GM18870 (cell line): Measurements from ENCODE around the gene TNNC1.

Source experiments
- ATAC-seq: cut with Tn5 transposase; IDR thresholded peaks from one replicate; pipeline ENCODE4 v1.9.1; 2021; ENCODE audit warnings: moderate library complexity; ENCODE audit not compliant: unreplicated experiment

TNNC1 gene

DNA sequence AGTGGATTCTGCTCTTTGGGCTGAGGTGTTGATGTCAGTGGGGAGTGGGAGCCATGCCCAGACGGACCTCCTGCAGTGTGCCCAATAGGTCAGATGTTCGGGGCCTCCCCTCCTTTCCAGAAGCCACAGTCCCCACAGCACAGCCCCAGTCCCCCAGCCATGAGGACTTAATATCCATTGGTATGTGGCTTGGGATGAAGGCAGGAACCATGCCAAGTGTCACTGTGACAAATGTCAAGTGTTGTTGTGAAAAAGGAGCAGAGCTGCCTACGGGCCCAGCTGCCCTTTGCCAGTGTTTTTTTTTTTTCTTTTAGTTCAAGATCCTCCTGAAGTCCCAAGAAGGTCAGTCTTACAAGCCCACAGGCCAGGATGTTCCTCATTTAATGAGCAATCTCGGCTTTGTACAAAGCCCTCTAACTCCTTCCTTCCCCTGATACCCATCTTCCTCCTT is 21.1 kb downstream of the TNNC1 start:
- ATAC-seq, result no peak

DNA sequence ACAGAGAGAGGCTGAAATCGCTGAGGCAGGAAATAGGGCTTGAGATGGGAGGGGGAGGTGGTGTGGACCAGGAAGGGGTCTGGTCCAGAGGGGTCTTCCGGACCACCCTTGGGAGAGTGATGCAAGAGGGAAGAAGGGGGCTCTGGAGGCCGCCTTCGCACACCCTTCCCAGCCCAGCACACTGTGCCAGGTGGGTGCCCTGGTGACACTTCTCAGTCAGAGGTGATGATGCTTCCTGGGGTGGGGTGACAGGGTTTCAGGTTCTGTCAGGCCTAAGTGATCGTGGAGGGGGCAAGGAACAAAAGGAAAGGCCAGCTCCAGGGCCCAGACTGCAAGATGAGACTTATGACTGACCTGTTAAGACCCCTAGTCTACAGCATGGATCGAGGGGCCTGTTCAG is 21.6 kb downstream of the TNNC1 start:
- no peak for ATAC-seq

DNA sequence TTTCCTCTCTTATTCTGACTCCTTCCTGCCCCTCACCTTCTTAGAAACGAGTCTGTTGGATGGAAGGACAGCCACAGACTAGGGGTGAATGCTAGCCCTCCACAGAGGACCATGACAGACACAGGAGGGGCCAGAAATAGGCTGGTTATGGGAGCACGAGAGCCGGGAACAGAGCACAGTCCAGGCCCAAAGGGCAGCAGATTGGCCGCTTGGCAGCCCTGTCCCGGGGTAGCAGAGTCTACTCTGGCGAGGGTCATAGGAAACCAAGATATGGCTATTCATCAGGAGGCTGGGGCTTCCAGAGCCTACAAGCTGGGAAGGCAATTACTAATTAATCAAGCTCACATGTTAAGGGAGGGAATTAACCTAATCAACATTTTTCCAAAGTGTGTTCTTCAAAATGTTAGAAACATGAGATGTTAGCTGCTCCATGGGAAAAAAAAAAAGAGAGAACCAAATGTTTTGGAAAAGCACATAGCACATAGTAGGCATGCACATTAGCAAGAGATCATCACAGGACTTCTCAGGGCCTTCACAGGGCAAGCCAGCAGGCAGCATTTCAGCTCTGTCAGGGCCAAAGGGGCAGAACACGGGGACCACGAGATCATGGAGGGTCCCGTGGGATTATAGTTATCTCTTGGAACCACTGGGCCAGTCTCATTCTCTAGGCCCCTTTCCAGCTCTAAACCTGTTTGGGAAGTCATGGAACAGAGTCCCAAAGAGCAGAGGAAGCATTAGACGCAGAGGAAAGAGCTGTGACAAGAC is 22.2 kb downstream of the TNNC1 start:
- no peak for ATAC-seq

DNA sequence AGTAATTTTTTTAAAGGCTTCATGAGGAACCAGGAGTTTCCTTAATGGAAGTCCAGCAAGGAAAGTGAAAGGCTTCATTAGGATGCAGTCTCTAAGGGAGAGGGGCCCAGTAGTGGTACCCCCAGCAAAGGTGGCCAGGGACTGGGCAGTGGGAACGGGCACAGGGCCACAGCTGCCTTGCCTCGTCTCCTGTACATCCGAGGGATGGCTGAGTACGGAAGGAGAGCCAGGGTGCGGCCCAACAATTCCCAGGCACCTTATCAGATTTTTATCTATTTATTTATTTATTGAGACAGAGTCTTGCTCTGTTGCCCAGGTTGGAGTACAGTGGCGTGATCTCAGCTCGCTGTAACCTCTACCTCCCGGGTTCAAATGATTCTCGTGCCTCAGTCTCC is 23.4 kb downstream of the TNNC1 start:
- ATAC-seq, result no peak

DNA sequence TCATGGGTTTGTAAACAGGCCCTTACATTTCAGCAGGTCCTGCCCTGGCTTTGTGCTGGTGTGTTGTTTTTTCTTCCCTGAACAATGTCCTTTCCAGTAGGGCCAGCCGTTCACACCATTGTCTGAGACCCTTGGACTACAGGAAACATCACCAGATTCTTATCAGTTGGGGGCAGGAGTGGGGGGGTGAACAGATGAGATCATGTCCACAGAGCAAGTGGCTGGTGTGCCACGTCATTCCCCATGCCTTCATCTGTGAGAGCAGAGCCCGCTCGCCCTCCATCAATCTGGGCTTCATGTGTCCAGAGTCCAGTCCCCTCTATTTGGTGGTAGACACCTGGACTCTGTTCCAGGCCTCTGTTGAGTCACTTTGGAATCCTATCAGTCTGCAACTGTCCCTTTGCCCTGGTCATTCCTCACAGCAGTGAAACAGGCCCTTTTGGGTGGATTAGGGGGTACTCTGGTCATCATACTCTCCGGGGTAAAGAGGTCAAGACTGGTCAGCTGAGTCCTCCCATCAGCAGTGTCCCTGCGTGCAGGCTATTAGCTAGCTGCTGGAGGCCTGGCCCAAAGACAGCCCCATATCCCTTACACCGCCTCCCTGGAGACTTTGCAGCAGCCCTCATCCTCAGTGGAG is 23.9 kb downstream of the TNNC1 start:
- no peak for ATAC-seq

DNA sequence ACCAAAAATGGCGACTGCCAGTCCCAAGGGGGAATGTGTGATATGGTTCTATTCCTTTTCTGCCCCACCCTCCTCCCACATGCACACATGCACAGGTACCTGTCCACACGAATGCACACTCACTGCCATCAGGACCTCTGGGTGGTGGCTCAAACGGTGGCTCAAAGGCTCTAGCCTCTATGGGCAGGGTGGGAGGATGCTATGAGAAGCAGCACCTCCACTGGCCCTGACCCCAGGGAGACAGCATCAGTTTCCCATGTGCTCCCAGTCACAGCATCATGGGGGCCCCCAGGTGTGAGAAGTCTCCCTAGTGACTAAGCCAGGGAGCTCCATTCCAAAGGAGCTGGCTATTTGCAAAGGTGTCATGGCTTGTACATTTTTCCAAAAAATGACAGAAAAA is 24.8 kb downstream of the TNNC1 start:
- no peak for ATAC-seq

DNA sequence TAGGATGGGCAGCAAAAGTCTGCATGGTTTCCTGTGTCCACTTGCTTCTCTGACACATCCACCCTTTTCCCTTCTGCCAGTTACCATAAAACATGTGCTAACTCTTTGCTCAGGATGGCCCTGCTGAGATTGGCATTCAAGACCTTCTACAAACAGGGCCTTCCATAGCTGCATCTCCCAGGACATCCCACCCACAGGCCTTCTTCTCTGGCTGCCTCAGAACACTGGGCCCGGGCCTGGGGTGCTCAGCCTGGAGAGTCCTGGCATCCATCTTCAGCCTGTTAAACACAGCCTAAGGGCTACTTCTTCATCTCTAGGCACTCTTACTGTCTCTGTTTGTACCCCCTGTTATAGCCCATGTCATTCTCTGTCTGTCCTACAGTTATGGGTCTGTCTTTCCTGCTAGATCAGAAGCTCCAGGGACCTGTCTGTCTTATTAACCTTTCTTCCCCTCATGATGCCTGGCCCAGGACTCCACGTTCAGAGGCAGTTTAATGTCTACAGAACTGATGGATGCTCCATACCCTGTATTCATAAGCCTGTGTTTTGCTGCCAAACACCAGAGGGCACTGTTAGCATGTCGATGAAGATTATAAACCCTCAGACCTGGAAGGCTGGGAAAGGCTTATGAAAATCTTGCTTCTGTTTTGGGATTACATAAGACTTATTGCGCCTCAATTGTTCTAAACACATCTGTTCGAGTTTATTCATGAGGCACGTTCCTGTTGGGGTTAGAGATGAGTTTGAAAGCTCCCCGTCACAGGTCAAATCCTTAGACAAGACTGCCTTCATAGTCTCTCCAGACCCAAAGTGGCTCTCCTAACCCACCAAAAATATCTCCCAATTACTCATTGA is 25.5 kb downstream of the TNNC1 start:
- ATAC-seq, result no peak

DNA sequence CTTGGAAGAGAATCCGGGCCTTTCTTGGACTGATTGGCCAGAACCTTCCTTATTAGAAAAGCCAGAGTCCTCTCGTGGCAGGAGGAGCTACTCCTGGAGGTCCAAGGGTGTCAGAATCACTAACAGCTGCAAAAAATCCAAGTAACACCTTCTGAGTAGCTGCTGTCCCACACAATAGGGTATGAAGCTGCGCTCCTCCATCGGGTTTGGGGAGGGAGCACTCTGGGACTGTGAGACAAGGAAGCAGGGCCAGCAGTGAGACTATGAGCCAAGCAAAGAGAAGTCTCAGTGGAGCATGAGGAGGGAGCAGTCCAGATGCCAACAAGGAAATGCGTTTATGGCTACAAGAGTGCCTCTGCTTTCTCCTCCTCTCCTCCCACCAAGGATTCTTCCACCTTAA is 30.7 kb downstream of the TNNC1 start:
- ATAC-seq, result no peak

DNA sequence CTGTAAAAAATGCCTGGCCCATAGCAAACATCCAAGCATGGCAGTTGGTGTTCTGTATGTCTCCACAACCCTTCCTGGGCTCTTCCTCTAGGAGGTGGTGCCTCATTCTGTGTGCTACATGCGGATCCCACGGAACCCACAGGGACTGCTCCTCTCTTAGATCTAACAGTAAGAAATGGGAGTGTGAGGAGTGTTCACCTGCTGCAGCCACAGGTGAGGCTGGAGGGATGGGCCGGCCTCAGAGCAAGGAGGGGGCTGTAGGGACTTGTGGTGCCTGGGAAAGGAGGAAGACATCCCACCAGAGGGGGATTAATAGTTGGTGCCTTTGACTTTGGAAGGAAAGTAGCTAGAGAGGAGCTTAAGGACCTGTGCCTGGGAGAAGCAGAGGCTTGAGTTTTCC is 31.2 kb downstream of the TNNC1 start:
- ATAC-seq, result no peak

DNA sequence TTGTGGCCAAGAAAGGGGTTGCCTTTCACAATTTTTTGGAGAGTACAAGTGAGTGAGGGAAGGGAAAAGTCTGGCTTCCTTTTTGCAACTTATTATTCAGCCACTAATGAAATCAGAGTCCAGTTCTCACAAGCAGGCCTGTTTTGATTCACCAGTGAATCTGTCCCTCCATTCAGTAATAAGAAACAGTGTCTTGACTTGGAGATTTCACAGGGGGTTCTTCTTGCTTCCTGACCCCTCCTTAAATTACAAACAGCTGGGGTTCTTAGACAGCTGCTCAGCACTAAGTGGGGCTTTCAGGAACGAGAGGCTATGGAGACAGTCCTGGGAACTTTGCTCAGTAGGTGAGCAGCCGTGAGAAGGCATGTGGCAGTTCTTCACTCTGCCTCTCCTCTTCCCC is 33.5 kb downstream of the TNNC1 start:
- ATAC-seq, result no peak

DNA sequence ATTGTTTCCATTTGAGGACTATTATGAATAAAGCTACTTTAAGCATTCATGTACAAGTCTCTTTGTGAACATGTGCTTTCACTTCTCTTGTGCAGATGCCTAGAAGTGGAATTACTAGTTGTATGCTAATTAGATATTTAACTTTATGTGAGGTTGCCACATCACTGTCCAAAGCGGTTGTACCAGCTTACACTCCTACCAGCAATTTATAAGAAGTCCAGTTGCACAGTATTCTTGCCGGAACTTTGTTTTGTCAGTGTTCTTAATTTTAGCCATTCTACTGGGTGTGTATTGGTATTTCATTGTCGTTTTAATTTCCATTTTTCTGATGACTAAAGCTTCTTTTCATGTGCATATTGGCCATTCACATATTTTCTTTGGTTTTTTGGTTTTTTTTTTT is 38.0 kb downstream of the TNNC1 start:
- ATAC-seq, result no peak

DNA sequence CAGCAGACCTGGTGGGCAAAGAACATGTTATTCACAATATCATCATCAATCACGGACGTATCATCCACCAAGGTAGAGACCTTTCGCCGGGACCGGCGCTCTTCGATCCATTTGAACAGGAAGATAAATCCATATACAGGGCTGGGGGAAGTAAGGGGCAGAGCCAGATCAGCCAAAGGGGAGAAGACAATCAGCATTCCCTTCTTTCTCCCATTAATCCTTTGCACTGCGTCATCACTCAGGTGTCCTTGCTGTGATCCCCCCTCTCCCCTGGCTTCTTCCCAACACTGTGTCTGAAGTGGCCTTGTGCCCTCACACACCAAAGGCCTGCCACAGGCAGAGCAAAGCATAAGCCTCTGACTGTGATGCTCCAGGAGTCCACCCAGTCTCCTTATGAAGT is 45.4 kb downstream of the TNNC1 start:
- ATAC-seq, result no peak

DNA sequence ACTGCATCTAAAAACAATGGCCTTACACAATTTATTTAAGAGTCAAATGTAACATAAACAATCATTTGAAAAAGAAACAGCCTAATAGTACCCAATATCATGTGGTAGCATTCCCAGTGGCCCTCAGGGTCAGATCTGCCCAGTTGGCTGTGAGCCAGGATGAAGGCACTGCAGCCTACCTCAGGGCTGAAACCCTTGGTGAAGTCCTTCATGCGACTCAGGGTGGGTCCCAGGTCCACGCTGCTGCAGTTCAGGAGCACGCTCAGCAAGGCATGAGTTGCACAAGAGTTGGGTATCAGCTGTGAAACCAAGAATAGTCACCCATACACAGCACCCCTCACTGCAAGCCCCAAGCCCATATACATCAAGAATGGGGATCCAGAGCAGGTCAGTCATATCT is 46.1 kb downstream of the TNNC1 start:
- no peak for ATAC-seq

DNA sequence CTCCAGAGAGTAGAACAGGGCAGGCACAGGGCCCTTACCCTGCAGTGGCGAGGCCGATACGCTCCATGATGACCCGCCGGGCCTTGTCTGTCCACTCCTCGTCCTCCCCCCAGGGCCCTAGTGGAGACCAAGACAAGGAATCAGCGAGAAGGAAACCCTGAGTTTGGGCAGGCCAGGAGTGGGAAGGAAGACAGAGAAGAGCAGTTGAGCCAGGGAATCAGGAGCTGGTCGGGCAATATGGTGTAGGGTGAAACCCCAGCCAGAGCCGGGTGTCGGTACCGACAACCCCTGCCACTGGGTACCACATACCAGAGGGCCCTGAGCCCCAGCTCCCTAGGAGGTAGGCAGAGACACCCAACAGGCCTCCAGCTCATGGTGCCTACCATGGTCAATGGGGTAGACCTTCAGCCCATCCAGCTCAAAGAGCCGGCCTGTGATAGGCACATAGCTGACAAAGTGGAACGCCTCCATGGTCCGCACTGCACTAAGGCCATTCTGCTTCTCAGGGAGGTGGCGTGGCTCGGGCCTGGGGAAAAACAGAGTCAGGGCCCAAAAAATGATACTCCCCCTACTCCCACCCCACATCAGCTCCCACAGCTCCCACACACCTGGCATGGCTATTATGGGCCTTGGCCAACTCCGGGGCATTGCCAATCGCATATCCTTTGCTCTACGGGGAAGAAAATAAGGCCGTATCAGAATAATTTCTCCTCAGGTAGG is 46.9 kb downstream of the TNNC1 start:
- ATAC-seq, result no peak

DNA sequence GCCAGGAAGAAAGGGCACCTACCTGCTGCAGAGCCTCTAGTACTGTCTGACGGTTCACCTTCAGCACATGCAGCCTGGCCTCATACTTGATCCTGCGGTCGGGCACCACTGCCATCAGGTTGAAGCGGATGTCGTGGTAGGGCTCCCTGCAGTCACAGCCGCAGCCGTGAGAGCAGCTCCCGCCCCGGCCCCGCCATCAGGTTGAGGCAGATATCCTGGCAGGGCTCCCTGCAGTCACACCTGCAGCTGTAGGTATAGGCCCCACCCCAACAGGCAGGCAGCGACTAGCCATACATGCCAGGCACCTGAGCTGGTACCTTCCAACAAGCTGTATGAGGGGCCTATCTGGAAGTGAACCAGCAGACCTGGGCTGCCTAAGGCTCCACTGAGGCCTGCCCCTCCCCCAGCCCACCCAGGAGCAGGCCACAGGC is 47.6 kb downstream of the TNNC1 start:
- no peak for ATAC-seq

DNA sequence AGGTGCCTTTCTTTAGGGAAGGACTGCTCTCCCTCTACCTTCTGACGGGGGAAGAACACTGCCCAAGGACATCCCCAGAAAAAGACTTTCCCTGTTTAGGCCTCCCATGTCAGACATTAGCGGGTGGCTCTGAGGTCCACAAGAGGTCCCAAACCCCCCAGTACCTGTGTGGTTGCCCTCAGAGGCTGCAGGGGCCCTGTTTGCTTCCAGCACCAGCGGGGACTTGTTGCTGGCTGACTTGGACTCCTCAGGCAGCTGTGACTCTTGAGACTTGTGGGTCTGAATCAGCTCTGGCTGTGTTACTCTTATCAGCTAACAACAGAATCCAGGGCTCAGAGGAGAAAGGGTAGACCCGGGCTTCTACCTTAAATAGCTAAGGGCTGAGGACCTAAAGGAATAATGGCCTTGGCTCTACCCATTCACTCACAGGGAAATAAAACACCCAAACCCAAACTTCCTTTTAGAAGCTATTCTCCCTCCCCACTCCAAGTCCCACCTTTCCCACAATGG is 48.2 kb downstream of the TNNC1 start:
- no peak for ATAC-seq

DNA sequence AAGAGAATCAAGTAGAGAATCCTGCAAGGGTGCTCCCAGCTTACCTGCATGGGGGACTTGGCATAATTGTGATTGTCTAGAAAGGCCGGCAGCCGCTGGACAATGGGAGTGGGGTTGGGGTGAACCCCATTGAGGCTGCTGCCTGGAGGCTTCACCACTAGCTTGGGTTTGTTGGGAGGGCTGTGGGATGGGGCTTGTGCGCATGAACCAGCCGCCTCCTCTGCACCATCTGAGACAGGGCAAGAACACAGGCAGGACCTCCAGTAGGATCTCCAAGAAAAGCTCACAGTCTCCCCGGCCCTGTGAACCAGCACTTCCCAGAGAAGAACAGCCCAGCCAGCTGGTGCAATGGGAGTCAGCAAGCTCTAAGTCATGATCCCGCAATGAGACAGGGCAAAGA is 48.8 kb downstream of the TNNC1 start:
- ATAC-seq, result no peak

DNA sequence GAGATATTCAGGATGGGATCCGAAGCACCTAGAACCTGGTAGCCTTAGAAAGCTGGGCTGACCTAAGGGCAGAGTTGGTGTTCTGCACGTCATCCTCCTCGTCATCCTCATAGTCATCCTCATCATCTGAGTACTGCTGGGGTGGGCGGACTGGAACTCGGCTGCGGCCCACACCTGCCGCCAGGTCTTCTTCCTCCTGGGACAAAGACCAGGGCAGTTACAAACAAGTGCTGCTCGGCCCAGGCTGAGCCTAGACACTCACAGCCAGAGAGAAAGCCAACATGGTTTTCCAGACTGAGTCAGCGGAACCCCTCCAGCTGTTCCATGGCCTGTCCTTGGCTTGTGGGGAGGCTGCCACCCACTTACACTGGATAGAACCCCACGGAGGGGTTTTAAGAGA is 49.5 kb downstream of the TNNC1 start:
- ATAC-seq, result no peak

DNA sequence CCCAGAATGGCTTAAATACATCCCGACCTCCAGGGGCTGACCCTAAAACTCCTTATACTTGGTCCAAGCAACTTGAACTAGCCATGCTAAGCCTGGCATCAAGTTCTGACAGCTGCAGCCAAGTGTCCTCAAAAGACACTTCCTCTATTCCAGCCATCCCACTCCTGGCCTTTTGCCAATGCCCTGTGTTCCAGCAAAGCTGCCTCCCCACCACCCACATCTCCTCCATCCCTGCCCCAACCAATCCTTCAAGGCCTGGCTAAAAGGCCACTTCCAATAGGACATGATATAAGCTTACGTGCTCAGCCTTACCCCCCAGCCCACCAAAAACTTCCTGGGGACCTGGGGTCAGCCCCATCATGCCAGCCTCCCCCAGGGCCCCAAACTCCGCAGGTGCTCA is 49.9 kb downstream of the TNNC1 start:
- no peak for ATAC-seq

DNA sequence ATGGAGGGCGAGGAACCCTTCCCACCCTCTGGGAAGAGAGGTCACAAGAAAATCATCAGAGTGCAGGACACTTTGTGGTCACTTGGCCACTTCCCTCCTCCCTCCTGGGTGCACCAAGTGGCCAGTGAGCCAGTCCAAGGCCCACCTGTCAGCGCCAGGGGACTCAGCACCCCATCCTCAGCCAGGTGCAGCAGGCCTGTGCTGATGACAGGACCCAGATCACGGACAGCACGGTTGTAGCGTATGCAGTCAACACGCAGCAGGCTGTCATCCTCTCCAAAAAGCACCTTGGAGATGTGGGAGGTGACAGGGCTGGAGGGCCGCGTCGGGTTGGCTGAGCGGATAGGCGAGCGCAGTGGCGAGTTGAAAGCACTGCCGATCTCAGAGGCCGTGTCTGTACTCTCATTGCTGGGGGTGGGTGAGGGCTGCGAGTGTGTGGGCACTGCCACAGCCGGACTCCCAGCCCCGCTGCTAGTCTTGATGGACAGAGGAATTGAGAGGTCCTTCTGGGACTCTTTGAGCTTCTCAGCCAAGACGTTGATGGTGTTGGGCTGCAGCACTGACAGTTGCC is 50.5 kb downstream of the TNNC1 start:
- ATAC-seq, result no peak
